Ascending aorta (tissue), 2 donors: ENCODE measurements around the gene MYEOV. TPM values are rescaled to one million over a fixed set of nuclear protein-coding genes. Genes with fewer than 3 reads are reported as not detected.

Source experiments
- DNase-seq, 2 donors: peaks; one replicate each; pipeline ENCODE4 v3.0.0-alpha.2; 2019; ENCODE audit warnings: low spot score in 2 of 2
- H3K27ac ChIP-seq, 2 donors: fragments of 200-600 bp; sonication (generic); one replicate each; pipeline ENCODE4 v1.5.1; 2016 to 2017; ENCODE audit warnings: mild to moderate bottlenecking in 1 of 2
- H3K27me3 ChIP-seq: fragments of 200-600 bp; sonication (generic); one replicate; pipeline ENCODE4 v1.5.1; 2017
- H3K36me3 ChIP-seq, 2 donors: fragments of 200-600 bp; sonication (generic); one replicate each; pipeline ENCODE4 v1.5.1; 2016
- H3K4me1 ChIP-seq, 2 donors: fragments of 200-600 bp; sonication (generic); one replicate each; pipeline ENCODE4 v1.5.1; 2016 to 2017; ENCODE audit warnings: mild to moderate bottlenecking in 1 of 2
- H3K4me3 ChIP-seq, 2 donors: fragments of 200-600 bp; sonication (generic); one replicate each; pipeline ENCODE4 v1.5.1; 2016 to 2017; ENCODE audit warnings: mild to moderate bottlenecking in 1 of 2
- H3K9me3 ChIP-seq, 2 donors: fragments of 200-600 bp; sonication (generic); one replicate each; pipeline ENCODE4 v1.5.1; 2016
- intact Hi-C: fragments of 100-400 bp; cut with DNase I; formaldehyde crosslinking; loops from one replicate; pipeline ENCODE4 v1.15.1; 2023
- total RNA-seq: library from RNA; depleted of rRNA; stranded (reverse); fragments of >200 nt; gene quantifications from one replicate; pipeline ENCODE4 v1.1.0, GENCODE V29; 2016
- TF ChIP-seq, protein P1 (sequence below), 3 experiments: fragments of 200-600 bp in 2 of 3; fragments of 450-650 bp in 1 of 3; sonication (generic) in 2 of 3; IDR thresholded peaks; one replicate each; pipeline ENCODE4 v1.5.1; 2016 to 2019; ENCODE audit warnings: antibody characterized with exemption in 3 of 3, mild to moderate bottlenecking in 1 of 3, moderate library complexity in 1 of 3

The MYEOV gene
- total RNA-seq, 1 donor from 2014 or later: not detected

DNA sequence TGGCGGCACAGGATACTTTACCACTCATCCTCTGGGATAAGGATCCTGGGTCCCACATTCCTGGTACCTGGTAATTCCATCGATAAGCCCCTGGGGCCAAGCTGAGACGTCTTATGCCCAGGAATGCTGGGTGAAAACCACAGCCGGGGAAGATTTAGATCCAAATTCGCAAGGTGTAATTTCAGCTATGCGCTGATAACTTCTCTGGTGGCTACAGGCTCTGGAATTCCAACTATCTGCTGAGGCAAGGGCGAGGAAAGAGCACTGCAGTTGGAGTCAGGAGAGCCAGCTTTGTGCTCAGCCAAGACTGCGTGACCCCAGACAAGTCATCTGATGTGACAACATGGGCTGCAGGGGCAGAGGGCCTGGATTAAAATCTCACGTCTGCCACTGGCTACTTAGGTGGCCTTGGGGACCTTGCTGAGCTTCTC, 9.9 kb upstream of the MYEOV start:
- H3K27ac ChIP-seq: no peak overlapping the region
- intact Hi-C loops: no loop called here
- TF ChIP-seq, protein P1, sequence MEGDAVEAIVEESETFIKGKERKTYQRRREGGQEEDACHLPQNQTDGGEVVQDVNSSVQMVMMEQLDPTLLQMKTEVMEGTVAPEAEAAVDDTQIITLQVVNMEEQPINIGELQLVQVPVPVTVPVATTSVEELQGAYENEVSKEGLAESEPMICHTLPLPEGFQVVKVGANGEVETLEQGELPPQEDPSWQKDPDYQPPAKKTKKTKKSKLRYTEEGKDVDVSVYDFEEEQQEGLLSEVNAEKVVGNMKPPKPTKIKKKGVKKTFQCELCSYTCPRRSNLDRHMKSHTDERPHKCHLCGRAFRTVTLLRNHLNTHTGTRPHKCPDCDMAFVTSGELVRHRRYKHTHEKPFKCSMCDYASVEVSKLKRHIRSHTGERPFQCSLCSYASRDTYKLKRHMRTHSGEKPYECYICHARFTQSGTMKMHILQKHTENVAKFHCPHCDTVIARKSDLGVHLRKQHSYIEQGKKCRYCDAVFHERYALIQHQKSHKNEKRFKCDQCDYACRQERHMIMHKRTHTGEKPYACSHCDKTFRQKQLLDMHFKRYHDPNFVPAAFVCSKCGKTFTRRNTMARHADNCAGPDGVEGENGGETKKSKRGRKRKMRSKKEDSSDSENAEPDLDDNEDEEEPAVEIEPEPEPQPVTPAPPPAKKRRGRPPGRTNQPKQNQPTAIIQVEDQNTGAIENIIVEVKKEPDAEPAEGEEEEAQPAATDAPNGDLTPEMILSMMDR (IDR thresholded peaks at IDR 0.05): no peak
- H3K4me1 ChIP-seq: no peaks in the 10 kb centered on the region
- no peak overlapping the region for H3K4me3 ChIP-seq
- no peaks in the 10 kb centered on the region for H3K9me3 ChIP-seq
- H3K27me3 ChIP-seq: no peaks in the 10 kb centered on the region
- H3K36me3 ChIP-seq: no peaks in the 10 kb centered on the region
- no peak for DNase-seq

DNA sequence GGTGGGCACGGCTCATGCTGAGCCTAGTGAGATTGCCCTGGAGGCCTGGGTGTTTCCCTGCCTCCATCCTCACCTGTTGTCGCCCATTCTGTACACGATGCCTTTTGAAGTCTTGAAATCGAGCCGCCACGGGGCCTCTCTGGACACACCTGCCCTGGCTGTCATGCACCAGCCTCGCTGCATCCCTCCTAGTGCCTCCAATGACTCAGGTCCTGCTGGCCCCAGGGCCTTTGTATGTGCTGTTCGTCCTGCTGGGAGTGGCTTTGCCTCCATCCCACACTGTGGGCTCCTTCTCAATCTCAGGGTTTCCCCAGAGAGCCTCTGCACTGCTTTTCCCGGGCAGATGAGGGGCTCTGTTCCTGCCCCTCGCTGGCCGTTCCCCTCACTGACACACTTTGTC, 8.9 kb upstream of the MYEOV start:
- Histone ChIP-seq H3K27me3 (no peaks in the 10 kb centered on the region), H3K27ac (no peak overlapping the region), H3K36me3 (no peaks in the 10 kb centered on the region), H3K4me3 (no peak overlapping the region), H3K9me3 (no peaks in the 10 kb centered on the region), H3K4me1 (no peaks in the 10 kb centered on the region)
- intact Hi-C loops: no loop called here
- no peak for DNase-seq
- TF ChIP-seq, protein P1 (IDR thresholded peaks at IDR 0.05): no peak

DNA sequence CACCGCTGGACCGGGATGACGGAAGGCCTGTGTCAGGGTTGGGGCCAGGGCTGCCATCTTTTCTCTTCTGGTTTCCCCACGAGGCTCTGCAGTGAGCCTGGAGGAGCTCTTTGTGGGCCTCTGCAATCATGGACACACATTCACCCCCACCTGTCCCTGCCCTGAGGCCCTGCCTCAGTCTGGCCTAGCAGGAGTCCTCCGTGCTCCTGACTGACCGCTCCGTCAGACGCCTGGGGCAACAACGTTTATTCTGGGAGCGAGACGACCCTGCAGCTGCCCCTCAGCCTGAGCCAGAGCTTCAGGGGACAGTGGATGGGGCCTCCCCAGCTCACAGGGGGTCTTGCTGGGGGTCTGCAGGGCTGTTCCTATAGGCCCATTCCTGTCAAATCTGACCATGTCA, 8.2 kb upstream of the MYEOV start:
- no peak for DNase-seq
- Histone ChIP-seq H3K27ac (no peak overlapping the region), H3K4me3 (no peak overlapping the region), H3K36me3 (no peaks in the 10 kb centered on the region), H3K27me3 (no peaks in the 10 kb centered on the region), H3K4me1 (no peaks in the 10 kb centered on the region), H3K9me3 (no peaks in the 10 kb centered on the region)
- TF ChIP-seq, protein P1 (IDR thresholded peaks at IDR 0.05): no peak
- intact Hi-C loops: no loop called here

DNA sequence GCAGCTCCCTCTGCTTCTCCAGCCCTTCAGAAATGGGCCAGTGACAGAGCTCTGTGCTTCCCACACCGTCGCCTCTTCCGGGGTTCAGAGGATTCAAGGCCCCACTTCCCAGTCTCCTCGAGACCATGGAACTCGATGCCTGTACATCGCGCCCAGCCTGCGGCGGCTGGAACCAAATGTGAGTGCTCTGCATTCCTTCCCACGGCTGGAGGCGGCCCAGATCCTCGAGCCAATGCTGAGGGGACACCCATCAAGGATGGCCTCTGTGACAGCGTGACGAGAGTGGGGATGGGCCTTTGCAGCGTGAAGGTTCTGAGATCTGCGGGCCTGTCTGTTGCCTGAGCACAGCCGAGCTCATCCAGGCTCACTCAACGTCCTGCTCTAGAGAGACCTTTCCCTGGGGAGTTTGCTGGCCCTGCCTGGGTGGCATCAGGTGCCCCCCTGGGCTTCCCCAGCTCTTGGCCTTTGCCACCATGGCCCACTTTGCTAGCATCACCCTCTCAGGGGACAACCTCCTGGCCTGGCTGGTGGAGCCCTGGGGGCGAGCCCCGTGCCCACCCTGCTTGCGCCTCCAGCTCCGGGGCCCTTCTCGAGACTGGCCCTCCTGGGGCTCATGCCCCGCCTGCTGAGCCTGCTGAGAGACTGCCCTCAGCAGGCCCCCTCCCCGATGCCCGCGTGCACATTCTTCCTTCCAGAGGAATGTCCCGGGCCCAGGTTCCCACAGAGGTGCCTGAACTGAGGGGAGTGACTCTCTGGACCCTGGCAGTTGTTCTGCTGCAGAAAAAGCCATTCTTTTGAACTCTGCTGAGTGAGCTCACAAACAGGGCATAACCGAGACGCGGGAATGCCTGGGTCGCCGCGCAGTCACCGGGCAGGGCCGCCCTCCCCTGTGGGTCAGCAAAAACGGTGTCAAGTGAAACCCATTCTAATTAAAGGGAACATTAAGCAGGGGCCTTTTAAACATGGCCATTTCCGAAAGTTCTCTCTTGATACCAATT, 7.3 kb upstream of the MYEOV start:
- intact Hi-C loops: no loop called here
- Histone ChIP-seq H3K36me3 (no peaks in the 10 kb centered on the region), H3K9me3 (no peaks in the 10 kb centered on the region), H3K27ac (no peak overlapping the region), H3K27me3 (no peaks in the 10 kb centered on the region), H3K4me3 (no peak overlapping the region), H3K4me1 (no peaks in the 10 kb centered on the region)
- no peak for DNase-seq
- TF ChIP-seq, protein P1 (IDR thresholded peaks at IDR 0.05): no peak

DNA sequence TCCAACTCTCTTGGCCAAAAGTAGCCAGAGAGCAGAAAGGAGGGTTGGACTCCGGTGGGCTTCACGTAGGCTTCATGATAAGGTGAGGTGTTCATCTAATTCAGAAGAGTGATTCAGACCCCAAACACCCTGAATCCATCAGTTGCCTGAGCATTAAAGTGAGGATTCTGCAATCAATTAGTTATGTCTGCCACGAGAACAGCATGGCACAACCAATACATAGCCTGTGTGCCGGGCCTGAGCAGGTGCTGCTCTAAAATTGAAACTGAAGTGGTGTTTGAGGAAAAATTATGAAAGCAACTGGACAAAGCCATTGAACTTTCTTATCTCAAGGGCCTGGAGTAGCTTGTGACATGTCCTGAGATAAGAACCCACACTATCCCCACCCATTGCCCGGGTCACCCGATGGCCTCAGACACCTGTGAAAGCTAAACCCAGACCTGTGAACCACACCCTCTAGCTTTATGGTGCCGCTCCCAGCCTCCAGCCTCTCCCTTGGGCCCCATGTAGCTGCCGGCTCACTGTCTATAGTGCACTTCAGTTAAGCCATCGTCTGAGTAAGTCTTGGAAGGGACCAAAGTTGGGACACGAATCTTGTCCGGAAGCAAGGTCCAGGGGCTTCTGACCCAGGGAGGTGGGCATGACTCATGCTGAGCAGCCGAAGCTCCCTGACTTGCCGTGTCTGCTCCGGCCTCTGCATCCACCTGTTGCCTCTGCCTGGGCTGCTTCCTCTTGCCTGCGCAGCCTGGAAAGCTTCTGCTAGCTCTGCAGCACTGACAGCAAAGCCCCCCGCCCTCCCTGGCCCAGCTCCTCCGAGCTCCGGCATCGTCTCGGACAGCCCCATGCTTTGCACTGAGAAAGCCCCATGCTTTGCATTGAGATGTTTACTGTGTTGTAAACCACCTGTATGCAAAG, 5.7 kb upstream of the MYEOV start:
- Histone ChIP-seq H3K9me3 (no peaks in the 10 kb centered on the region), H3K27ac (no peak overlapping the region), H3K4me3 (no peak overlapping the region), H3K4me1 (no peaks in the 10 kb centered on the region), H3K27me3 (no peaks in the 10 kb centered on the region), H3K36me3 (no peaks in the 10 kb centered on the region)
- DNase-seq: no peak
- TF ChIP-seq, protein P1 (IDR thresholded peaks at IDR 0.05): no peak
- intact Hi-C loops: no loop called here
